Measurements from ENCODE around the gene THSD4. TPM values are rescaled to one million over a fixed set of nuclear protein-coding genes. Genes with fewer than 3 reads are reported as not detected.

The THSD4 gene
- polyA plus RNA-seq, 1 donor from 2014 or later: 0.46 TPM

- no peak for TF ChIP-seq EZH2 (IDR thresholded peaks at IDR 0.05; ENCODE audit: borderline replicate concordance, insufficient read depth, low read length, poor library complexity, severe bottlenecking)
- no peak for TF ChIP-seq CTCF (IDR thresholded peaks at IDR 0.05; ENCODE audit: poor library complexity, severe bottlenecking)
- Histone ChIP-seq H3K79me2 (replicated peaks; ENCODE audit: insufficient read depth, low read length) (no peaks in the 10 kb centered on the region), H3K4me3 (ENCODE audit: low read length) (no peak overlapping the region), H3K9me3 (ENCODE audit: low read length) (peaks cover 4% of the 10 kb centered on the region), H3K4me2 (ENCODE audit: low read length) (no peak overlapping the region), H2AFZ (ENCODE audit: low read depth, low read length) (no peak overlapping the region), H3K36me3 (ENCODE audit: insufficient read depth, low read length) (no peaks in the 10 kb centered on the region), H3K9me2 (ENCODE audit: insufficient read depth, low read length) (no peaks in the 10 kb centered on the region), H3K9ac (ENCODE audit: low read length) (no peak overlapping the region), H3F3A (ENCODE audit: insufficient read depth, low read length, poor library complexity, severe bottlenecking) (no peaks in the 10 kb centered on the region), H3K27me3 (ENCODE audit: insufficient read depth, low read depth, low read length) (no peaks in the 10 kb centered on the region), H3K27ac (ENCODE audit: low read length) (no peak overlapping the region), H4K20me1 (ENCODE audit: insufficient read depth) (no peaks in the 10 kb centered on the region)
These were observed 386.8 kb downstream of the THSD4 start for GRCh38 chr15:71502077-71502432.

- no peaks in the 10 kb centered on the region for H3F3A ChIP-seq (ENCODE audit: insufficient read depth, low read length, poor library complexity, severe bottlenecking)
- no peaks in the 10 kb centered on the region for H3K27me3 ChIP-seq (ENCODE audit: insufficient read depth, low read depth, low read length)
- no peaks in the 10 kb centered on the region for H3K36me3 ChIP-seq (ENCODE audit: insufficient read depth, low read length)
- H2AFZ ChIP-seq (ENCODE audit: low read depth, low read length): no peak overlapping the region
- peaks cover 4% of the 10 kb centered on the region for H3K9me3 ChIP-seq (ENCODE audit: low read length)
- no peaks in the 10 kb centered on the region for H3K9me2 ChIP-seq (ENCODE audit: insufficient read depth, low read length)
- H4K20me1 ChIP-seq (ENCODE audit: insufficient read depth): no peaks in the 10 kb centered on the region
- no peak overlapping the region for H3K4me2 ChIP-seq (ENCODE audit: low read length)
- H3K4me3 ChIP-seq (ENCODE audit: low read length): no peak overlapping the region
- no peaks in the 10 kb centered on the region for H3K79me2 ChIP-seq (replicated peaks; ENCODE audit: insufficient read depth, low read length)
- H3K9ac ChIP-seq (ENCODE audit: low read length): no peak overlapping the region
- no peak overlapping the region for H3K27ac ChIP-seq (ENCODE audit: low read length)
- TF ChIP-seq CTCF (IDR thresholded peaks at IDR 0.05; ENCODE audit: poor library complexity, severe bottlenecking): no peak
- TF ChIP-seq POLR2AphosphoS5 (IDR thresholded peaks at IDR 0.05): no peak
- TF ChIP-seq RAD21 (conservative IDR thresholded peaks at IDR 0.05): no peak
- no peak for TF ChIP-seq SMC3 (conservative IDR thresholded peaks at IDR 0.05; ENCODE audit: poor library complexity)
- TF ChIP-seq EP300 (conservative IDR thresholded peaks at IDR 0.05; ENCODE audit: poor library complexity, severe bottlenecking): no peak
These were observed 390.7 kb downstream of the THSD4 start for GRCh38 chr15:71505962-71506361.

GRCh38 chr15:71506946-71507345, 391.7 kb downstream of the THSD4 start:
- Histone ChIP-seq H3K27ac (ENCODE audit: low read length) (no peak overlapping the region), H3K27me3 (ENCODE audit: insufficient read depth, low read depth, low read length) (no peaks in the 10 kb centered on the region), H3K4me3 (ENCODE audit: low read length) (no peak overlapping the region), H3K9me3 (ENCODE audit: low read length) (no peaks in the 10 kb centered on the region), H3K4me2 (ENCODE audit: low read length) (no peak overlapping the region), H2AFZ (ENCODE audit: low read depth, low read length) (no peak overlapping the region), H4K20me1 (ENCODE audit: insufficient read depth) (no peaks in the 10 kb centered on the region), H3K9ac (ENCODE audit: low read length) (no peak overlapping the region), H3K79me2 (replicated peaks; ENCODE audit: insufficient read depth, low read length) (no peaks in the 10 kb centered on the region), H3K9me2 (ENCODE audit: insufficient read depth, low read length) (no peaks in the 10 kb centered on the region), H3F3A (ENCODE audit: insufficient read depth, low read length, poor library complexity, severe bottlenecking) (no peaks in the 10 kb centered on the region), H3K36me3 (ENCODE audit: insufficient read depth, low read length) (no peaks in the 10 kb centered on the region)
- TF ChIP-seq SMC3 (conservative IDR thresholded peaks at IDR 0.05; ENCODE audit: poor library complexity) (no peak), REST (IDR thresholded peaks at IDR 0.05; ENCODE audit: borderline replicate concordance) (no peak), CTCF (IDR thresholded peaks at IDR 0.05; ENCODE audit: poor library complexity, severe bottlenecking) (no peak), POLR2AphosphoS5 (IDR thresholded peaks at IDR 0.05) (no peak), RAD21 (conservative IDR thresholded peaks at IDR 0.05) (no peak), MXI1 (conservative IDR thresholded peaks at IDR 0.05; ENCODE audit: poor library complexity, severe bottlenecking) (no peak), EP300 (conservative IDR thresholded peaks at IDR 0.05; ENCODE audit: poor library complexity, severe bottlenecking) (no peak), EZH2 (IDR thresholded peaks at IDR 0.05; ENCODE audit: borderline replicate concordance, insufficient read depth, low read length, poor library complexity, severe bottlenecking) (no peak), TAF1 (IDR thresholded peaks at IDR 0.05; ENCODE audit: low read depth) (no peak)

Measured in neural cell (in vitro differentiated cells).